Hepatocyte (in vitro differentiated cells): ENCODE measurements around the gene SNRNP25.

ENCODE experiments used
- CTCF ChIP-seq: fragments of 200-600 bp; sonication (generic); IDR thresholded peaks from 2 replicates; pipeline ENCODE4 v1.5.1; 2016; ENCODE audit warnings: antibody characterized with exemption, mild to moderate bottlenecking; ENCODE audit not compliant: poor library complexity
- EZH2 ChIP-seq: fragments of 200-600 bp; sonication (generic); IDR thresholded peaks from 2 replicates; pipeline ENCODE4 v1.6.1; 2016; ENCODE audit warnings: antibody characterized with exemption, mild to moderate bottlenecking, borderline replicate concordance
- EZH2phosphoT487 ChIP-seq: fragments of 200-600 bp; sonication (generic); IDR thresholded peaks from one replicate; pipeline ENCODE4 v1.6.1; 2018; ENCODE audit warnings: antibody characterized with exemption, mild to moderate bottlenecking, low read depth, moderate library complexity; ENCODE audit not compliant: unreplicated experiment, severe bottlenecking

- TF ChIP-seq CTCF (no peak), EZH2 (no peak), EZH2phosphoT487 (no peak)
These were observed 9.0 kb upstream of the SNRNP25 start for GRCh38 chr16:44655-45054.
